ENCODE results near the gene EDN2. TPM values are rescaled to one million over a fixed set of nuclear protein-coding genes. Genes with fewer than 3 reads are reported as not detected.
A peak's percentile ranks its signal among the peaks of the same experiment; 100 is the strongest.

The EDN2 gene
- total and polyA plus RNA-seq, 7 donors, result 0.57 to 4.8 (median 1.5) TPM; not detected in 3

- intact Hi-C loops (cut with DNase I), result no loop called here
Observed at GRCh38 chr1:41456847-41457540, 27.5 kb downstream of the EDN2 start.

GRCh38 chr1:41455479-41456332 lies 28.8 kb downstream of the EDN2 start:
- 87 to 88% methylated on average over 8 of the region's 8 CpGs for WGBS, 2 donors
- peak; percentile 97 for DNase-seq

More at GRCh38 chr1:41456847-41457540, 27.5 kb downstream of the EDN2 start:
- Histone ChIP-seq H3K36me3 (no peaks in the 10 kb centered on the region), H3K4me3 (no peak overlapping the region), H3K4me1 (peaks cover 0 to 34% (median 29%) of the 10 kb centered on the region in 4 donors), H3K27me3 (no peaks in the 10 kb centered on the region), H3K27ac (peak overlapping the region in 3 of 4 donors; percentile 62 to 73 (median 71)), H3K9me3 (no peaks in the 10 kb centered on the region)
- 85 to 86% methylated on average over 10 of the region's 10 CpGs for WGBS, 2 donors
- no peak for TF ChIP-seq POLR2A (IDR thresholded peaks at IDR 0.05)
- TF ChIP-seq CTCF (IDR thresholded peaks at IDR 0.05), result no peak
- no peak for TF ChIP-seq EP300 (IDR thresholded peaks at IDR 0.05)
- TF ChIP-seq POLR2AphosphoS5 (IDR thresholded peaks at IDR 0.05), result no peak
- no peak for DNase-seq

GRCh38 chr1:41454406-41454805 lies 30.1 kb downstream of the EDN2 start:
- TF ChIP-seq POLR2A (IDR thresholded peaks at IDR 0.05), result no peak
- TF ChIP-seq POLR2AphosphoS5 (IDR thresholded peaks at IDR 0.05), result no peak
- TF ChIP-seq EP300 (IDR thresholded peaks at IDR 0.05), result no peak
- TF ChIP-seq CTCF (IDR thresholded peaks at IDR 0.05), result no peak
- Histone ChIP-seq H3K36me3 (no peaks in the 10 kb centered on the region), H3K27me3 (no peaks in the 10 kb centered on the region), H3K27ac (peak overlapping the region in 1 of 4 donors; percentile 18), H3K4me3 (no peak overlapping the region), H3K9me3 (no peaks in the 10 kb centered on the region), H3K4me1 (peaks cover 0 to 38% (median 29%) of the 10 kb centered on the region in 4 donors)
- WGBS, 2 donors, result 12 to 57% methylated on average over 6 of the region's 6 CpGs
- intact Hi-C loops (cut with DNase I), result no loop called here
- DNase-seq, result no peak

More at GRCh38 chr1:41455479-41456332, 28.8 kb downstream of the EDN2 start:
- TF ChIP-seq POLR2A (IDR thresholded peaks at IDR 0.05) (no peak), EP300 (IDR thresholded peaks at IDR 0.05) (peak; percentile 60 to 93 (median 76)), CTCF (IDR thresholded peaks at IDR 0.05) (no peak), POLR2AphosphoS5 (IDR thresholded peaks at IDR 0.05) (peak; percentile 88 to 97 (median 93))
- Histone ChIP-seq H3K4me1 (peaks cover 0 to 29% (median 25%) of the 10 kb centered on the region in 4 donors), H3K4me3 (no peak overlapping the region), H3K9me3 (no peaks in the 10 kb centered on the region), H3K27me3 (no peaks in the 10 kb centered on the region), H3K36me3 (no peaks in the 10 kb centered on the region), H3K27ac (peak overlapping the region; percentile 49 to 75 (median 74))
- intact Hi-C loops (cut with DNase I), result no loop called here

GRCh38 chr1:41452704-41453290 lies 31.7 kb downstream of the EDN2 start:
- DNase-seq, result no peak
- no peak for TF ChIP-seq POLR2A (IDR thresholded peaks at IDR 0.05)
- TF ChIP-seq CTCF (IDR thresholded peaks at IDR 0.05), result no peak
- no peak for TF ChIP-seq EP300 (IDR thresholded peaks at IDR 0.05)
- no peak for TF ChIP-seq POLR2AphosphoS5 (IDR thresholded peaks at IDR 0.05)

More at GRCh38 chr1:41452704-41453290, 31.7 kb downstream of the EDN2 start:
- Histone ChIP-seq H3K27me3 (no peaks in the 10 kb centered on the region), H3K9me3 (no peaks in the 10 kb centered on the region), H3K4me1 (peaks cover 0 to 40% (median 29%) of the 10 kb centered on the region in 4 donors), H3K27ac (no peak overlapping the region), H3K4me3 (no peak overlapping the region), H3K36me3 (no peaks in the 10 kb centered on the region)
- 33 to 78% methylated on average over 11 of the region's 11 CpGs for WGBS, 2 donors
- intact Hi-C loops (cut with DNase I), result no loop called here
